CD4-positive, CD25-positive, alpha-beta regulatory T cell (primary cell): ENCODE results near the gene DNAJC6. TPM values are rescaled to one million over a fixed set of nuclear protein-coding genes. Genes with fewer than 3 reads are reported as not detected.
"Not testable (repeated sequence)": the region's sequence is repeated elsewhere in the genome, so short reads cannot be mapped to it uniquely, and the experiment has no call there.

ENCODE experiments used
- ATAC-seq, 2 donors: fragments of 150-1000 bp; cut with Tn5 transposase; one replicate each; pipeline ENCODE4 v1.10.0; 2021; ENCODE audit warnings: low read depth in 2 of 2, moderate number of reproducible peaks in 2 of 2, moderate library complexity in 1 of 2
- DNase-seq, 3 donors: peaks; one replicate each; pipeline versions ENCODE4 v3.0.0 to v3.0.0-alpha.2; 2012 to 2022; ENCODE audit warnings: mixed read lengths in 1 of 3
- H3K27ac ChIP-seq: one replicate; pipeline ENCODE4 v1.7.0; 2013; ENCODE audit warnings: mild to moderate bottlenecking, low read length; ENCODE audit not compliant: insufficient read depth, poor library complexity, severe bottlenecking
- H3K27me3 ChIP-seq: one replicate; pipeline ENCODE4 v1.7.0; 2013; ENCODE audit warnings: low read length; ENCODE audit not compliant: control insufficient read depth, insufficient read depth
- H3K36me3 ChIP-seq: one replicate; pipeline ENCODE4 v1.7.0; 2013; ENCODE audit warnings: mild to moderate bottlenecking, low read length, moderate library complexity; ENCODE audit not compliant: control insufficient read depth, insufficient read depth
- H3K4me1 ChIP-seq: 2 replicates; pipeline ENCODE4 v1.7.0; 2013; ENCODE audit warnings: mild to moderate bottlenecking, low read length; ENCODE audit not compliant: insufficient read depth, control insufficient read depth, poor library complexity, severe bottlenecking
- H3K4me3 ChIP-seq: one replicate; pipeline ENCODE4 v1.7.0; 2013; ENCODE audit warnings: low read depth, mild to moderate bottlenecking, low read length, moderate library complexity
- H3K9me3 ChIP-seq, 2 experiments: 1 replicate in 1 of 2; 2 replicates in 1 of 2; pipeline ENCODE4 v1.7.0; 2013; ENCODE audit warnings: low read length in 2 of 2, mild to moderate bottlenecking in 1 of 2, moderate library complexity in 1 of 2; ENCODE audit not compliant: control insufficient read depth in 2 of 2
- H3K27ac Mint-ChIP-seq, 3 donors: one replicate each; pipeline ENCODE4 v1.8.0; 2020 to 2022; ENCODE audit warnings: mild to moderate bottlenecking in 3 of 3, mixed read lengths in 3 of 3, moderate library complexity in 2 of 3
- H3K27me3 Mint-ChIP-seq: one replicate; pipeline ENCODE4 v1.8.0; 2022; ENCODE audit warnings: mild to moderate bottlenecking, mixed read lengths
- H3K36me3 Mint-ChIP-seq: one replicate; pipeline ENCODE4 v1.8.0; 2020; ENCODE audit warnings: mixed read lengths
- H3K4me1 Mint-ChIP-seq, 4 donors: one replicate each; pipeline ENCODE4 v1.8.0; 2020 to 2022; ENCODE audit warnings: mixed read lengths in 4 of 4, mild to moderate bottlenecking in 1 of 4
- H3K4me3 Mint-ChIP-seq, 4 donors: one replicate each; pipeline ENCODE4 v1.8.0; 2020 to 2022; ENCODE audit warnings: mild to moderate bottlenecking in 4 of 4, mixed read lengths in 4 of 4, moderate library complexity in 3 of 4
- H3K9me3 Mint-ChIP-seq, 7 donors: one replicate each; pipeline ENCODE4 v1.8.0; 2020 to 2022; ENCODE audit warnings: mixed read lengths in 7 of 7, mild to moderate bottlenecking in 3 of 7, moderate library complexity in 2 of 7
- polyA plus RNA-seq, 4 donors: library from polyadenylated mRNA; unstranded; fragments of 300-500 nt; fragmentation: Illumina TruSeq; gene quantifications; one replicate each; pipeline ENCODE4 v1.2.3, GENCODE V29; 2021
- total RNA-seq: library from RNA; stranded (reverse); gene quantifications from one replicate; pipeline ENCODE4 v1.2.3, GENCODE V29; 2022

Gene DNAJC6
- total and polyA plus RNA-seq, 5 donors from 2014 or later = 0.07 to 1.9 (median 0.82) TPM; not detected in 1

- Histone ChIP-seq H3K9me3 (no peaks in the 10 kb centered on the region), H3K4me1 (no peaks in the 10 kb centered on the region), H3K27me3 (no peaks in the 10 kb centered on the region), H3K4me3 (no peak overlapping the region), H3K36me3 (no peaks in the 10 kb centered on the region), H3K27ac (no peak overlapping the region)
- ATAC-seq = no peak
- no peak overlapping the region for H3K27ac Mint-ChIP-seq
- peaks cover 0 to 6% (median 3%) of the 10 kb centered on the region in 4 donors for H3K4me1 Mint-ChIP-seq
- H3K27me3 Mint-ChIP-seq = no peaks in the 10 kb centered on the region
- H3K4me3 Mint-ChIP-seq = no peak overlapping the region
- no peaks in the 10 kb centered on the region for H3K9me3 Mint-ChIP-seq
- peaks cover 7% of the 10 kb centered on the region for H3K36me3 Mint-ChIP-seq
- no peak for DNase-seq
Observed at GRCh38 chr1:65440915-65441314, 131.6 kb downstream of the DNAJC6 start.

DNA sequence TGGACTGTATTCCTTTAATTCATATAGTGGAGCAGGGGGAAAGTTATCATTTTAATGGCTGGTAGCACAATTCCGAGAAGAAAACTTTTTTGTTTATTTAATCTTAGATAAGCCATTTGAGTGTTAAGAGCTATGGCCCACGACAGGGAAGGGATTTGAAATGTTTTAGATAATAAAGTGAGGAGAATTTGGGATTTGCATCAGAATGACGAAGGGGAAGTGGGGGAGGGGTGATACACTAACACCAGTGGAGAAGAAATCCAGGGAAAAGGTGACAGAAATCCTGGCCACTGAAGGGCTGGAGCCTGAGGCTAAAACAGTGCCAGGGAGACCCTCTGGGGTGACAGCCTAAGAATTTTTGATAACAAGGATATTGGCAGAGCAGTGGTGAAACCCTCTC is 132.1 kb downstream of the DNAJC6 start:
- Histone ChIP-seq H3K4me3 (no peak overlapping the region), H3K36me3 (no peaks in the 10 kb centered on the region), H3K27ac (no peak overlapping the region), H3K27me3 (no peaks in the 10 kb centered on the region), H3K9me3 (no peaks in the 10 kb centered on the region), H3K4me1 (no peaks in the 10 kb centered on the region)
- H3K27ac Mint-ChIP-seq = no peak overlapping the region
- peaks cover 7% of the 10 kb centered on the region for H3K36me3 Mint-ChIP-seq
- no peak for DNase-seq
- no peaks in the 10 kb centered on the region for H3K9me3 Mint-ChIP-seq
- H3K4me3 Mint-ChIP-seq = no peak overlapping the region
- peaks cover 0 to 6% (median 2%) of the 10 kb centered on the region in 4 donors for H3K4me1 Mint-ChIP-seq
- ATAC-seq = no peak
- no peaks in the 10 kb centered on the region for H3K27me3 Mint-ChIP-seq

GRCh38 chr1:65442442-65442841 is 133.1 kb downstream of the DNAJC6 start:
- ATAC-seq (no peak), DNase-seq (no peak)
- Histone ChIP-seq H3K4me1 (no peaks in the 10 kb centered on the region), H3K27ac (no peak overlapping the region), H3K4me3 (no peak overlapping the region), H3K36me3 (no peaks in the 10 kb centered on the region), H3K27me3 (no peaks in the 10 kb centered on the region), H3K9me3 (no peaks in the 10 kb centered on the region)
- no peak overlapping the region for H3K27ac Mint-ChIP-seq
- peaks cover 7% of the 10 kb centered on the region for H3K36me3 Mint-ChIP-seq
- no peaks in the 10 kb centered on the region for H3K9me3 Mint-ChIP-seq
- H3K4me3 Mint-ChIP-seq = no peak overlapping the region
- H3K4me1 Mint-ChIP-seq = peaks cover 0 to 6% (median 2%) of the 10 kb centered on the region in 4 donors
- no peaks in the 10 kb centered on the region for H3K27me3 Mint-ChIP-seq

DNA sequence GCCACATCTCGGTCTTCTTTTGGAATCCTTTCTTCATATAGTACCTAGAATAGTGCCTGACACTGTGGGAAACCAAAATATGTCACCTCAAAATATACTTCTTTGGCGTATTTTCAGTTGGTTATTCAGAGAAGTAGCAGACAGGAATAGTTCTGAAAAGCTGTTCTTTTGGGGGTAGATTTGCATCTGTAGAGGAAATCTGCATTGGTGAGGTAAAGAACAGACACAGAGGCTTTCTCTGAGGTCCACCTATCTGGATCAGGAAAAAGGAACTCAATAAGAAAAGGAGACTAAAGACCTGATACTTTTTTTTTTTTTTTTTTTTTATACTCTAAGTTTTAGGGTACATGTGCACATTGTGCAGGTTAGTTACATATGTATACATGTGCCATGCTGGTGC is 134.3 kb downstream of the DNAJC6 start:
- Histone ChIP-seq H3K27ac (no peak overlapping the region), H3K27me3 (no peaks in the 10 kb centered on the region), H3K36me3 (no peaks in the 10 kb centered on the region), H3K4me1 (no peaks in the 10 kb centered on the region), H3K9me3 (no peaks in the 10 kb centered on the region), H3K4me3 (no peak overlapping the region)
- Mint-ChIP-seq H3K27me3 (no peaks in the 10 kb centered on the region), H3K27ac (no peak overlapping the region), H3K4me1 (peaks cover 0 to 6% (median 2%) of the 10 kb centered on the region in 4 donors), H3K4me3 (no peak overlapping the region), H3K9me3 (peaks cover 0 to under 1% (median 0%) of the 10 kb centered on the region in 7 donors), H3K36me3 (peaks cover 7% of the 10 kb centered on the region)
- ATAC-seq (no peak), DNase-seq (no peak)

- Mint-ChIP-seq H3K27me3 (no peaks in the 10 kb centered on the region), H3K27ac (no peak overlapping the region)
Observed at GRCh38 chr1:65444128-65444640, 134.8 kb downstream of the DNAJC6 start.

GRCh38 chr1:65445837-65446236 is 136.5 kb downstream of the DNAJC6 start:
- H3K4me1 Mint-ChIP-seq = no peaks in the 10 kb centered on the region
- H3K36me3 Mint-ChIP-seq = peaks cover 3% of the 10 kb centered on the region
- Histone ChIP-seq H3K36me3 (no peaks in the 10 kb centered on the region), H3K27me3 (no peaks in the 10 kb centered on the region), H3K4me1 (no peaks in the 10 kb centered on the region), H3K9me3 (no peaks in the 10 kb centered on the region), H3K4me3 (no peak overlapping the region), H3K27ac (no peak overlapping the region)
- H3K27ac Mint-ChIP-seq = no peak overlapping the region
- peaks cover 0 to 2% (median 0%) of the 10 kb centered on the region in 7 donors for H3K9me3 Mint-ChIP-seq
- DNase-seq = no peak
- no peak overlapping the region for H3K4me3 Mint-ChIP-seq
- ATAC-seq = no peak
- no peaks in the 10 kb centered on the region for H3K27me3 Mint-ChIP-seq

More at GRCh38 chr1:65444128-65444640, 134.8 kb downstream of the DNAJC6 start:
- no peaks in the 10 kb centered on the region for H3K27me3 ChIP-seq
- Mint-ChIP-seq H3K36me3 (peaks cover 7% of the 10 kb centered on the region), H3K9me3 (peaks cover 0 to 2% (median 0%) of the 10 kb centered on the region in 7 donors), H3K4me1 (peaks cover 0 to 6% (median 2%) of the 10 kb centered on the region in 4 donors), H3K4me3 (no peak overlapping the region)
- no peaks in the 10 kb centered on the region for H3K4me1 ChIP-seq
- H3K27ac ChIP-seq = no peak overlapping the region
- no peak for ATAC-seq
- no peaks in the 10 kb centered on the region for H3K9me3 ChIP-seq
- H3K4me3 ChIP-seq = no peak overlapping the region
- no peak for DNase-seq
- H3K36me3 ChIP-seq = no peaks in the 10 kb centered on the region

- no peaks in the 10 kb centered on the region for H3K36me3 Mint-ChIP-seq
- Histone ChIP-seq H3K9me3 (no peaks in the 10 kb centered on the region), H3K27me3 (no peaks in the 10 kb centered on the region), H3K27ac (no peak overlapping the region), H3K36me3 (no peaks in the 10 kb centered on the region), H3K4me1 (no peaks in the 10 kb centered on the region), H3K4me3 (no peak overlapping the region)
- ATAC-seq (no peak), DNase-seq (no peak)
- peaks cover 0 to 2% (median 0%) of the 10 kb centered on the region in 7 donors for H3K9me3 Mint-ChIP-seq
- H3K27me3 Mint-ChIP-seq = no peaks in the 10 kb centered on the region
- H3K27ac Mint-ChIP-seq = no peak overlapping the region
- no peaks in the 10 kb centered on the region for H3K4me1 Mint-ChIP-seq
- no peak overlapping the region for H3K4me3 Mint-ChIP-seq
Observed at GRCh38 chr1:65449214-65449823, 140.0 kb downstream of the DNAJC6 start.

DNA sequence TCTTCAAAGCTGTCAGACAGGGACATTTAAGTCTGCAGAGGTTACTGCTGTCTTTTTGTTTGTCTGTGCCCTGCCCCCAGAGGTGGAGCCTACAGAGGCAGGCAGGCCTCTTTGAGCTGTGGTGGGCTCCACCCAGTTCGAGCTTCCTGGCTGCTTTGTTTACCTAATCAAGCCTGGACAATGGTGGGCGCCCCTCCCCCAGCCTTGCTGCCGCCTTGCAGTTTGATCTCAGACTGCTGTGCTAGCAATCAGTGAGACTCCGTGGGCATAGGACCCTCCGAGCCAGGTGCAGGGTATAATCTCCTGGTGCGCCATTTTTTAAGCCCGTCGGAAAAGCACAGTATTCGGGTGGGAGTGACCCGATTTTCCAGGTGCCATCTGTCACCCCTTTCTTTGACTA is 146.3 kb downstream of the DNAJC6 start:
- H3K4me3 Mint-ChIP-seq, H3K4me1 ChIP-seq, H3K4me3 ChIP-seq, DNase-seq, H3K27me3 Mint-ChIP-seq, H3K9me3 ChIP-seq, H3K27me3 ChIP-seq, ATAC-seq, H3K36me3 ChIP-seq, H3K36me3 Mint-ChIP-seq, H3K27ac ChIP-seq, H3K27ac Mint-ChIP-seq: not testable (repeated sequence)
- Mint-ChIP-seq H3K4me1 (peaks cover 7 to 29% (median 17%) of the 10 kb centered on the region in 4 donors), H3K9me3 (peaks cover 0 to 18% (median 4%) of the 10 kb centered on the region in 7 donors)
